Esophagus muscularis mucosa (tissue), 4 donors: ENCODE measurements around the gene C1orf167. TPM values are rescaled to one million over a fixed set of nuclear protein-coding genes. Genes with fewer than 3 reads are reported as not detected.

Source experiments
- DNase-seq: peaks from one replicate; pipeline ENCODE4 v3.0.0-alpha.2; 2017; ENCODE audit errors: extremely low spot score
- H3K27ac ChIP-seq, 4 donors: fragments of 200-600 bp; sonication (generic); replicated peaks in 1 of 4; 1 replicate in 3 of 4; 2 replicates in 1 of 4; pipeline ENCODE4 v1.5.1; 2016 to 2019; ENCODE audit warnings: mild to moderate bottlenecking in 1 of 4
- H3K27me3 ChIP-seq, 4 donors: fragments of 200-600 bp; sonication (generic); one replicate each; pipeline versions ENCODE4 v1.5.1 to v1.6.0; 2016 to 2019
- H3K36me3 ChIP-seq, 4 donors: fragments of 200-600 bp; sonication (generic); one replicate each; pipeline ENCODE4 v1.5.1; 2016 to 2019
- H3K4me1 ChIP-seq, 4 donors: fragments of 200-600 bp; sonication (generic); one replicate each; pipeline ENCODE4 v1.5.1; 2016 to 2019
- H3K4me3 ChIP-seq, 4 donors: fragments of 200-600 bp; sonication (generic); 1 replicate in 2 of 4; 2 replicates in 2 of 4; pipeline ENCODE4 v1.5.1; 2016 to 2019; ENCODE audit warnings: mild to moderate bottlenecking in 4 of 4, moderate library complexity in 1 of 4
- H3K9me3 ChIP-seq, 4 donors: fragments of 200-600 bp; sonication (generic); 1 replicate in 3 of 4; 2 replicates in 1 of 4; pipeline ENCODE4 v1.5.1; 2016 to 2019
- EP300 ChIP-seq: sonication (generic); formaldehyde crosslinking; IDR thresholded peaks from one replicate; pipeline ENCODE4 v1.6.1; 2017; ENCODE audit warnings: antibody characterized with exemption
- POLR2A ChIP-seq: fragments of 450-650 bp; IDR thresholded peaks from one replicate; pipeline ENCODE4 v1.6.1; 2017; ENCODE audit warnings: antibody characterized with exemption, moderate library complexity, mild to moderate bottlenecking, low read depth
- POLR2AphosphoS5 ChIP-seq, 2 donors: sonication (generic); formaldehyde crosslinking; IDR thresholded peaks; one replicate each; pipeline ENCODE4 v1.6.1; 2017; ENCODE audit warnings: antibody characterized with exemption in 2 of 2
- WGBS: methylation state at CpG from one replicate; pipeline ENCODE4 v1.1.5; 2018; 5-methylcytosine and 5-hydroxymethylcytosine counted together
- intact Hi-C: fragments of 100-400 bp; cut with DNase I; formaldehyde crosslinking; loops from one replicate; pipeline ENCODE4 v1.15.1; 2023
- total RNA-seq, 4 donors: library from RNA; depleted of rRNA; stranded (reverse); fragments of >200 nt; gene quantifications; one replicate each; pipeline versions ENCODE4 v1.1.0 to v1.2.1, GENCODE V29; 2016
- TF ChIP-seq, protein P1 (sequence below), 3 experiments: fragments of 200-600 bp in 2 of 3; fragments of 450-650 bp in 1 of 3; sonication (generic) in 2 of 3; IDR thresholded peaks; one replicate each; pipeline ENCODE4 v1.5.1; 2017 to 2019; ENCODE audit warnings: antibody characterized with exemption in 3 of 3, mild to moderate bottlenecking in 2 of 3, moderate library complexity in 1 of 3

Gene C1orf167
- total RNA-seq, 4 donors from 2014 or later, result 2.3 to 4.3 TPM; not detected in 2

- peaks cover 63 to 70% (median 67%) of the 10 kb centered on the region in 4 donors for H3K4me1 ChIP-seq
- no peaks in the 10 kb centered on the region for H3K27me3 ChIP-seq
- H3K9me3 ChIP-seq, result no peaks in the 10 kb centered on the region
- WGBS, result 71% methylated on average over 5 of the region's 5 CpGs
- intact Hi-C loops, result loop anchor here (5.0 kb wide), 1 partner anchor 49 kb away; the partner anchor contains the start of gene AGTRAP
- TF ChIP-seq POLR2AphosphoS5 (IDR thresholded peaks at IDR 0.05) (no peak), EP300 (no peak), POLR2A (no peak)
- TF ChIP-seq, protein P1, sequence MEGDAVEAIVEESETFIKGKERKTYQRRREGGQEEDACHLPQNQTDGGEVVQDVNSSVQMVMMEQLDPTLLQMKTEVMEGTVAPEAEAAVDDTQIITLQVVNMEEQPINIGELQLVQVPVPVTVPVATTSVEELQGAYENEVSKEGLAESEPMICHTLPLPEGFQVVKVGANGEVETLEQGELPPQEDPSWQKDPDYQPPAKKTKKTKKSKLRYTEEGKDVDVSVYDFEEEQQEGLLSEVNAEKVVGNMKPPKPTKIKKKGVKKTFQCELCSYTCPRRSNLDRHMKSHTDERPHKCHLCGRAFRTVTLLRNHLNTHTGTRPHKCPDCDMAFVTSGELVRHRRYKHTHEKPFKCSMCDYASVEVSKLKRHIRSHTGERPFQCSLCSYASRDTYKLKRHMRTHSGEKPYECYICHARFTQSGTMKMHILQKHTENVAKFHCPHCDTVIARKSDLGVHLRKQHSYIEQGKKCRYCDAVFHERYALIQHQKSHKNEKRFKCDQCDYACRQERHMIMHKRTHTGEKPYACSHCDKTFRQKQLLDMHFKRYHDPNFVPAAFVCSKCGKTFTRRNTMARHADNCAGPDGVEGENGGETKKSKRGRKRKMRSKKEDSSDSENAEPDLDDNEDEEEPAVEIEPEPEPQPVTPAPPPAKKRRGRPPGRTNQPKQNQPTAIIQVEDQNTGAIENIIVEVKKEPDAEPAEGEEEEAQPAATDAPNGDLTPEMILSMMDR (IDR thresholded peaks at IDR 0.05), result no peak
- DNase-seq, result no peak
- no peak overlapping the region for H3K4me3 ChIP-seq
- peaks cover 0 to 8% (median 0%) of the 10 kb centered on the region in 4 donors for H3K36me3 ChIP-seq
- peak overlapping the region in 2 of 4 donors; percentile 87 to 90 for H3K27ac ChIP-seq
Observed at GRCh38 chr1:11786168-11786567, 24.2 kb downstream of the C1orf167 start.

- no peaks in the 10 kb centered on the region for H3K27me3 ChIP-seq
- no peaks in the 10 kb centered on the region for H3K9me3 ChIP-seq
- no peak for DNase-seq
- peak overlapping the region; percentile 20 to 42 (median 36) for H3K4me3 ChIP-seq
- H3K36me3 ChIP-seq, result peaks cover 0 to 11% (median 7%) of the 10 kb centered on the region in 4 donors
- H3K4me1 ChIP-seq, result peaks cover 74 to 82% (median 79%) of the 10 kb centered on the region in 4 donors
- TF ChIP-seq POLR2A (no peak), POLR2AphosphoS5 (IDR thresholded peaks at IDR 0.05) (peak; percentile 61 to 68)
- 26% methylated on average over 14 of the region's 16 CpGs for WGBS
- H3K27ac ChIP-seq, result peak overlapping the region; percentile 87 to 92 (median 90)
- intact Hi-C loops, result loop anchor here (5.0 kb wide), 1 partner anchor 50 kb away; the partner anchor contains the start of gene AGTRAP
Observed at GRCh38 chr1:11787251-11787803, 25.3 kb downstream of the C1orf167 start.

DNA sequence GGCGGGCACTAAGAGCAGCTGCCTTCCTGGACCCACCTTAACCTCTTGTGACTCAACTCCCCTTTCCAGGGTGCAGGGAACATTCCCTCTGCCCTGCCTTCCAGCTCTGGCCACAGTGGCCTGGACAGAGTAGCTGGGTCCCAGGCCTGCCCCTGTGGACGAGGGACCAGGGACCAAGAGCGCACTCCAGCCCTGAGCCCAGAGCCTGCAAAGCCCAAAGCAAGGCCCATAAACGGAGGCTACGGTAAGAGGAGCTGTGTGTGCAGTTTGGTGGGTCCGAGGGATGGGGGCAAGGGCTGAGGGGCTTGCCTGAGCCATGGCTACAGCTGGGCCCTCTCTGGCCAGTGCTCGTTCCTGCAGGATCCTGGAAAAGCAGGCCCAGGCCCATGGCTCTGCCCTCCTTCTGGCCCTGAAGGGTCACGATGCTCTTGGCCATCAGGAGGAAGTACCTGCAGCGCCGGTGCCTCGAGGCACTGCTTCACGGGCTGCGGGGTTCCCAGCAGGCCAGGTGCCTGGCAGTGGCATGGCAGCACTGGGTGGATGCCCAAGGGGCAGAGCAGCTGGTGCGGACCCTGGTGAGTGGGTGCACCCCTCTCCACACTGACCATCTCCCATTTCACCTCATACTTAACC lies 25.9 kb downstream of the C1orf167 start:
- TF ChIP-seq EP300, result no peak
- TF ChIP-seq, protein P1 (IDR thresholded peaks at IDR 0.05), result no peak
- no peak for TF ChIP-seq POLR2AphosphoS5 (IDR thresholded peaks at IDR 0.05)
- TF ChIP-seq POLR2A, result no peak
- DNase-seq, result no peak
- WGBS, result 62% methylated on average over 7 of the region's 14 CpGs
- peak overlapping the region; percentile 87 to 92 (median 90) for H3K27ac ChIP-seq
- peaks cover 74 to 84% (median 81%) of the 10 kb centered on the region in 4 donors for H3K4me1 ChIP-seq
- peaks cover 0 to 16% (median 13%) of the 10 kb centered on the region in 4 donors for H3K36me3 ChIP-seq
- intact Hi-C loops, result loop anchor here (5.0 kb wide), 1 partner anchor 51 kb away; the partner anchor contains the start of gene AGTRAP
- H3K4me3 ChIP-seq, result peak overlapping the region in 2 of 4 donors; percentile 20 to 32
- no peaks in the 10 kb centered on the region for H3K9me3 ChIP-seq
- H3K27me3 ChIP-seq, result no peaks in the 10 kb centered on the region

GRCh38 chr1:11788549-11789053 lies 26.6 kb downstream of the C1orf167 start:
- intact Hi-C loops, result loop anchor here (5.0 kb wide), 1 partner anchor 51 kb away; the partner anchor contains the start of gene AGTRAP
- H3K4me1 ChIP-seq, result peaks cover 74 to 86% (median 81%) of the 10 kb centered on the region in 4 donors
- DNase-seq, result no peak

More at GRCh38 chr1:11788549-11789053, 26.6 kb downstream of the C1orf167 start:
- Histone ChIP-seq H3K27me3 (no peaks in the 10 kb centered on the region), H3K27ac (peak overlapping the region; percentile 87 to 92 (median 90)), H3K9me3 (no peaks in the 10 kb centered on the region), H3K36me3 (peaks cover 0 to 23% (median 19%) of the 10 kb centered on the region in 4 donors), H3K4me3 (no peak overlapping the region)
- TF ChIP-seq, protein P1 (IDR thresholded peaks at IDR 0.05), result no peak
- TF ChIP-seq POLR2AphosphoS5 (IDR thresholded peaks at IDR 0.05) (no peak), POLR2A (no peak), EP300 (no peak)
- 97% methylated on average over 11 of the region's 14 CpGs for WGBS
